Endothelial cell of umbilical vein (primary cell): ENCODE results near the gene CCDC191.

Source experiments
- EZH2 ChIP-seq: IDR thresholded peaks from 2 replicates; pipeline ENCODE4 v1.6.1; 2012; ENCODE audit warnings: borderline replicate concordance, low read depth, mild to moderate bottlenecking, moderate library complexity, low read length, inconsistent platforms; ENCODE audit not compliant: severe bottlenecking
- GATA2 ChIP-seq: IDR thresholded peaks from 2 replicates; pipeline ENCODE4 v1.7.0; 2011; ENCODE audit warnings: low read depth, mild to moderate bottlenecking, moderate library complexity, mixed read lengths, low read length; ENCODE audit not compliant: insufficient read length, insufficient read depth
- MAX ChIP-seq: IDR thresholded peaks from 2 replicates; pipeline ENCODE4 v1.6.1; 2011; ENCODE audit not compliant: insufficient read depth, insufficient read length
- POLR2A ChIP-seq: IDR thresholded peaks from 2 replicates; pipeline ENCODE4 v1.6.1; 2012; ENCODE audit warnings: low read depth, mild to moderate bottlenecking, control low read depth, low read length
- POLR2AphosphoS5 ChIP-seq: IDR thresholded peaks from 2 replicates; pipeline ENCODE4 v1.6.1; 2012; ENCODE audit warnings: low read depth, mild to moderate bottlenecking, control low read depth, low read length, moderate library complexity; ENCODE audit not compliant: insufficient read depth

- TF ChIP-seq POLR2A = no peak
- no peak for TF ChIP-seq EZH2
- no peak for TF ChIP-seq MAX
- TF ChIP-seq GATA2 = no peak
- TF ChIP-seq POLR2AphosphoS5 = no peak
Observed at GRCh38 chr3:113947372-113948014, 108.8 kb downstream of the CCDC191 start, which contains the start of gene ZDHHC23.
